ENCODE measurements around the gene ETFBKMT. TPM values are rescaled to one million over a fixed set of nuclear protein-coding genes. Genes with fewer than 3 reads are reported as not detected.

The ETFBKMT gene, protein sequence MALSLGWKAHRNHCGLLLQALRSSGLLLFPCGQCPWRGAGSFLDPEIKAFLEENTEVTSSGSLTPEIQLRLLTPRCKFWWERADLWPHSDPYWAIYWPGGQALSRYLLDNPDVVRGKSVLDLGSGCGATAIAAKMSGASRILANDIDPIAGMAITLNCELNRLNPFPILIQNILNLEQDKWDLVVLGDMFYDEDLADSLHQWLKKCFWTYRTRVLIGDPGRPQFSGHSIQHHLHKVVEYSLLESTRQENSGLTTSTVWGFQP
- polyA plus RNA-seq (ENCODE audit: insufficient read length in 4 of 4): 1 to 10 TPM; 4.1 to 6.2 (median 4.8) TPM

DNA sequence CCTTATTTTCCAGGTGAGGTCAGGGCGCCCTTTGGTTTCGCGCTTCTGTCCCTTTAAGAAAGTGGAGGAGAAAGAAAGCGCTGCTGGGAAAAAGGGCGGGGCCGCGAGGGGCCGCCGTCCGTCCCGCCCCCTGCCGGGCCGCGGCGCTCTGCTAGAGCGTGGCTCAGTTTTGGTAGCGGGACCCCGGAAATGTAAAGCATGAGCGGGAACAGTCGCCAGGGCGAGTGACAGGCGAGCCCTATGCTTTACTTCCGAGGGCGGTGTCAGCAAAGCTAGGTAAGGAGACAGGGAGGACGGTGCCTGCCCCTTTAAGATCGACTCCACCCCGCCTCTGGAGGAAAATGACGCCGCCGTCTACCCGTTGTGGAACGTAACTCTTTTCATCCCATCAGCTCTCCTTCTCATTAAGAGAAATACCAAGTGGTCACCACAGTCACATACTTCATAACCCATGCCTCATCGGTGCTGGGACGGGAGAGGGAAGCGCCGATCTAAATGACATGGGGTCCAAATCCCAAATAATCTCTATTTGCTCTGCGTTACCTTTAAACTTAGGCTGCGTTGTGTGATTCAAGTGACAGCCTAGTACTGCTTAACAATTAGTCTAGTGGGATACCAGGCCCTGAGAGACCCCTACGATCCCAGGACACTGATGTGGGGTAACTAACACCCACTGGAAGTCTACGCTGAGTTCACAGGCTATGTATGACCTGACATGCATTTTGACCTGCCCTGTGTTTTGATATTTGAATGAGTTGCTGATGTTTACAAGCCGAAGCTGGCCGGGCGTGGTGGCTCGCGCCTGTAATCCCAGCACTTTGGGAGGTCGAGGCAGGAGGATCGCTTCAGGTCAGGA, at the start of gene ETFBKMT:
Gene ETFBKMT, plus strand, starts transcription at position 602 of the 856 bp plus-strand sequence. CDS start 2,266 bp downstream, outside the sequence.
- DNase-seq (ENCODE audit: low read depth in 4 of 4, low spot score in 2 of 4): peak; percentile 79 to 95 (median 84)

DNA sequence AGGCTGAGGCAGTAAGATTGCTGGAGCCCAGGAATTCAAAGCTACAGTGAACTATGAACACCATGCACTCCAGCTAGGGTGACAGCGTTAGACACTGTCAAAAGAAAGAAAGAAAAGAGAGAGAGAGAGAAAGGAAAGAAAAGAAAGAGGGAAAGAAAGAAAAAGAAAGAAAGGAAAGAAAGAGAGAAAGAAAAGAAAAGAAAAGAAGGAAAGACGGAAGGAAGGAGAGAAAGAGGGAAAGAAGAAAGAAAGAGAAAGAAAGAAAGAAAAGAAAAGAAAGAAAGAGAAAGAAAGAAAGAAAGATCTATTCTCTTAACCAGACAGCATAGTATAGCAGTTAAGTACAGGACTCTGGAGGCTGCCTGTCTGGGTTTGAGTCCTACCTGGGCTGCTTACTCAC, 46.7 kb upstream of the ETFBKMT start:
- DNase-seq (ENCODE audit: low read depth in 4 of 4, low spot score in 2 of 4): no peak

DNA sequence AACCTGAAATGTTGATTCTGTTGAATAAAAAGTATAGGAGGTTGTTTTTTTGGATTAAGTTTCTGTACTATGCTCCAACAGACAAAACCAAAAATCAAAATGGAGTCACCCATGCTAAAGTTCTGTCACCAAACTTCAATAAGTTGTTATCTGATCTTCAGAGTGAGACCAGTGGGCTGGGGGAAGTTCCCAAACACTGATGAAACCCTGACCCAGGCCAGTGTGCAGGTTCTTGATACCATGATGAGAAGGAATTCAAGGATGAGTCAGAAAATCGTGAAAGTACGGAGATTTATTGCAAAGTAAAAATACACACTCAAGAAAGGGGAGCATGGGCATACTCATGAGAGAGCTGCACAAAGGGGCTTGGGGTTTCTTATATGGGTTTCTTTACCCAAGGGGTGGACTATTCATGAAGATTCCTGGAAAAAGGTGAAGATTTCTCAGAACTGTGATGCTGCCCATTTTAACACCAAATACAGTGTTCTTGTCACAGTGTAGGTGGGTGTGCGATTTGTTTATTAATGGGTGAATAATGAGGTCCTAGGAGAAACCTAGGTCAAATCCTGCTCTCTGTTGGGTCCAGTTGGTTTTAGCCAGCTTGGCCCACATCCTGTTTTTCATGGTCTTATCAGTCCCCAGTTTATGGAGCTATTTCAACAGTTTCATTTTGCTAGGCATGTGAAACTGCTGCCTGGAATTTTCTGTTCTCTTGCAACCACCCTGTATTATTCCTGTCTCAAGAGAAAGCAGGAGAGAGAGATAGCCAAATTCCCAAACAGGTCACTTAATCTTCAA, 41.1 kb upstream of the ETFBKMT start:
- no peak for DNase-seq (ENCODE audit: low read depth in 4 of 4, low spot score in 2 of 4)

DNA sequence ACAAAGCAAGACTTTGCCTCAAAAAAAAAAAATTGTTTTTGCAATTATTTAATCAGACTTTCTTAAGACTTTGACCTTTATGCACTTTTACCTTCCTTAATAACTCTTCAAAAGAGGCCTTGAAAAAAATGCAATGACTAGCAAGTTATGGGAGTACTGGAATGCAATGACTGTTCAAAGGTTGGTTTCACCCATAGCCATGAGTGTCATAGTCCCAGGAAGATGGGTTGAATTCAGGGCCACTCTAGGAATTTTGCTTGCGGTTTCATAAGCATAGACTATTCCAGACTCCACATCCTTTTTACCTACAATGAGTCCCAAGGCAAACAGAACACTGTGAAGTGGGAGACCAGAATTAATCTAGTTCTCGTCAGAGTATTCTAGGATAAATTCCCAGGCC, 39.2 kb upstream of the ETFBKMT start:
- DNase-seq (ENCODE audit: low read depth in 4 of 4, low spot score in 2 of 4): no peak

DNA sequence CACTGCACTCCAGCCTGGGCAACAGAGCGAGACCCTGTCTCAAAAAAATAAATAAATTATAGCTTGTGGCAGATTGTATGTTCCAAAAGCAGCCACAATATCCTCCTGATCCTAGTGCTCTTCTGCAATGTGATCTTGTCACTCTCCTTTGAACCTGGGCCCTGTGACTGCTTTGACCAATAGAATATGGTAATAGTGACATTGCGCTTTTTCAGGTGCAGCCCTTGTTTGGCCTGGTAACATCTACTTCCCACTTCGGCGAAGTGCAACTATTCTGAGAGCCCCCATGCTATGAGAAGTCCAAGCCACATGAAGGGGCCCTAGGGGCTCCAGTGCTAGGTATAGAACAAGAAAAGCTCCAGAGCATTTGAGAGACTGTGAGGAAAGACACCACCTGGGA, 37.5 kb upstream of the ETFBKMT start:
- DNase-seq (ENCODE audit: low read depth in 4 of 4, low spot score in 2 of 4): no peak

DNA sequence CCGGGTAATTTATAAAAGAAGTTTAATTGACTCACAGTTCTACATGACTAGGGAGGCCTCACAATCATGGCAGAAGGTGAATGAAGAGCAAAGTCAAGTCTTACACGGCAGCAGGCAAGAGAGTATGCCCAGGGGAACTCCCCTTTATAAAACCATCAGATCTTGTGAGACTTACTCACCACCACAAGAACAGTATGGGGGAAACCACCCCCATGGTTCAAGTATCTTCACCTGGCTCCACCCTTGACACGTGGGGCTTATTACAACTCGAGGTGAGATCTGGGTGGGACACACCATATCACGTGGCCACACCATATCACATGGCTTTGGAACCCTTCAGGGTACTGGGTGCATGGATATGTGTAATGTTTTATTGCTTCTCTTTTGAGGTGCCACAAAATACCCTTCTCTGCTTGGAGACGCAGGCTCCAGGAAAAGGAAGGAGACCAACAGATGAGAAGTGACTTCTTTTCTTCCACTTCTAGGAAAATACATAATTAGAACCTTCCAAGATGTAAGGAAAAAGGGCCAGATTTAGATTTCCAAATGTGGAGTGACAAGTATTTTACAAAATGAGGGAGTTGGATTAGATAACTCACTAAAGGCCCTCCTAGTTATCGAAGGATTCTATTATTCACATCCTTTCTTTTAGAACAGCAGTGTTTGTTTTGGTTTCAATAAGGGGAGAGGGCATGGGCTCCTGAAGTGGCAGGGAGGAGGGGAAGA, 33.1 kb upstream of the ETFBKMT start:
- DNase-seq (ENCODE audit: low read depth in 4 of 4, low spot score in 2 of 4): no peak

DNA sequence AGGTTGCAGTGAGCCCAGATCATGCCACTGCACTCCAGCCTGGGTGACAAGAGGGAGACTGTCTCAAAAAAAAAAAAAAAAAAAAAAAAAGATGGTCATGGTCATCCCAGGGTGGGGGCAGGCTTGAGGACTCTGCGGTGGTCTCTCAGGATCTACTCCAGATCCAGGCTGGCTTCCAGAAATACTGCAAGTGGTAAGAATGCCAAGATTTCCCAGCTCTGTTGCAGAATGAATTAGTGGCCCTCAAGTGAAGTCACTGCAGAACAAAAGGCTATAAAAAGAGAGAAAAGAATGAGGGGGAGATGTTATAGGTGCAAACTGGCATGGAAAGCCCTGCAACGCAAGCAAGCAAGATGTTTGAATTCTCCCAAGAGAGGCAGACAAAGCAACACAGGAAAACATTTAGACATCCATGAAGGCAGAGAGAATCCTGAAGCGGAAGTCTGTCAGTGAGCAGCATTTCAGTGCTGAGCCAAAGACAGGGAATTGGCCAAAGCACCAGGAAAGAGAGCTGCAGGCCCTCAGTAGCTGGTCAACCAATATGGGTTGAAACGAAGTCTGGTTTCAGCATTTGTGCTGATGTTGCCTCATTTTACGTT, 31.9 kb upstream of the ETFBKMT start:
- DNase-seq (ENCODE audit: low read depth in 4 of 4, low spot score in 2 of 4): no peak

DNA sequence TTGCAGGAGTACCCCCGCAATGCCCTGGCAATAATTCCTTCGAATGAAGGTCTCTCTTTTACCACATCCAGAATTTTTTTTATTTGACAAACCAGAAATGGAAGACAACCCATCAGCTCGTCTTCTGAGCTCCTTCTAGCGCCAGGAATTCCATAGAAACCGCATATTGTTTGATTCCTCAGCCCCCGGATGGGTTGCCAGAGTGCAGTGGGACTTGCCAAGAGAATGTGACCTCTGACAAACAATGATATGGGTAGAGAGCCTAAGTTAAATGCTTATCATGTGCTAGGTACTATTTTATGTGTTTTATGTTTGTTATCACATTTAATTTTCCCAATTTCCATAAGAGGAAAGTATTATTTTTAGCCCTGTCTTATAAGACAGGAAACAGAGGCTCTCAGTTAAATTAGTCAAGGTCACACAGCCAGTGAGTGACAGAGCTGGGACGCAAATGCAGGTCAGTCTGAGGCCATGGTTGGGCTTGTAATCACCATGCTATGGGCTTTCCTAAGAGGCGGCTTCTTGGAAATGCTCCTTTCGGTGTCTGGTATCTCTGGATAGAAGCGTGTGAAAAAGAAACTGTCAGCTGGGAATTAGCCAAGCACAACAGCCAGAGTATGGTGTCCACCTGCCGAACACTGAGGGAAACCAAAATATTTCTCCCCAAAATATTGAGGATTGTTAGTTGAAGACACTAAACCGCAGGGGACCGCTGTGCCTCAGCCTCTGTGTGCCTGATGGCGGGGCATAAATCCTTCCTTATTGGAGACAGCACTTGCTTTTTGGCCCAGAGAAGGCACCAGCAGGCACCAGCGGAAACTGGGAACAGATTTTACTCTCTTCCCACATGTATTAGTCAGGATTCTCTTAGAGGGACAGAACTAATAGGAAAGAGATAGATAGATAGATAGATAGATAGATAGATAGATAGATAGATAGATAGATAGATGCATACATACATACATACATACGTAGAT, 29.4 kb upstream of the ETFBKMT start:
- DNase-seq (ENCODE audit: low read depth in 4 of 4, low spot score in 2 of 4): peak in 2 of 4 donors; percentile 56 to 71

DNA sequence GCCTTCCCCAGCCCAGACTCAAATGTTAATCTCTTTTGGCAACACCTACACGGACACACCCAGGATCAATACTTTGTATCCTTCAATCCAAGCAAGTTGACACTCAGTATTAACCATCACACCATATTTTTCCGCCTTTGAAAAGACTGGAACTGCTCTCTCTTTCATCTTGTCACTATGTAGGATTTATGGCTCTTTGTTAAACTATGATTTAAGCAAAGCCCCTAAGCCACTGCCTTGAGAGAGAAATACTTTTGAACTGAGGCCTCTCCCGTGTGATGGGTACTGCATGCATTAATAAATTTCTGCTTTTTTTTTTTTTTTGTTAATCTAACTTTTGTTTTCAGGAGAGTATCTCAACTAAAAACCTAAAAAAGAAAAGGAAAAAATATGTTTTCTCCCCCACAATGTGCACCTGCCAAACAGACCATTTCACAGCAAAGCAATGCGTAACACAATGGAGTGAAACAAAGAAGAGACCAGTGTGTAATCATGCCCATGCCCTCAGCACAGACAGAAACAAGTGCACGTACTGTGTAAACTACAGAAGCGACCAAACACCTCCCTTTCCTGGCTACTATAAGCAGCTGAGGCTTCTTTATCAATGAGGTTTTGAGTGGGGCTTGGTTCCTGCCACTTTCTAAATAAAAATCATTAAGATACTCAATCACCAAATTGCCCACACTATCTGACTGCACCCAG, 28.3 kb upstream of the ETFBKMT start:
- DNase-seq (ENCODE audit: low read depth in 4 of 4, low spot score in 2 of 4): no peak

DNA sequence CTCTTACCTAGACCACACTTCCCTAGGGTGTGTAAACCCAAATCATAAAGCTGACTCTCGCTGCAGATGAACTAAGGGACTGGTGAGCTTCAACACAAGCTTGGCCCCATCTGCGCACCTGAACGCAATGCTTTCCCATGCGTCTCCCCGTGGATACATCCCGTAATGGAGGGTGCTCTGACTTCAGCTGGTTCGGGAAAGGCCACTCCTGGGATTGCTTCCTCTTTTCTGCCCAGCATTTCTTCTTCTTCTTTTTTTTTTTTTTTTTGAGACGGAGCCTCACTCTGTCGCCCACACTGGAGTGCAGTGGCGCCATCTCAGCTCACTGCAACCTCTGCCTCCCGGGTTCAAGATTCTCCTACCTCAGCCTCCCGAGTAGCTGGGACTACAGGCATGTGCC, 27.7 kb upstream of the ETFBKMT start:
- DNase-seq (ENCODE audit: low read depth in 4 of 4, low spot score in 2 of 4): no peak

DNA sequence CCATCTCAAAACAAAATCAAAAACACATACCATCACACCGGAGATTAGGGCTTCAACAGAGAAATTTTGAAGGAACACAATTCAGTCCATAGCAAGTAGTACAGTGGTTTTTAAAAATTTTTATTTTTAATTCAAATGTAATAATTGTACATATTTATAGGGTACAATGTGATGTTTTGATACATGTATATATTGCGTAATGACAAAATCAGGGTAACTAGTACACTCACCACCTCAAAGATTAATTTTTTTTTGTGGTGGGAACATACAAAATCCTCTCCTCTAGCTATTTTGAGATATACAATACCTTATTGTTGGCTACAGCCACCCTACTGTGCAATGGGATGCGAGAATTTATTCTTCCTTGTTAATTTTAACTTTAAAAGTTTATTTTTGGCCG, 26.0 kb upstream of the ETFBKMT start:
- no peak for DNase-seq (ENCODE audit: low read depth in 4 of 4, low spot score in 2 of 4)

DNA sequence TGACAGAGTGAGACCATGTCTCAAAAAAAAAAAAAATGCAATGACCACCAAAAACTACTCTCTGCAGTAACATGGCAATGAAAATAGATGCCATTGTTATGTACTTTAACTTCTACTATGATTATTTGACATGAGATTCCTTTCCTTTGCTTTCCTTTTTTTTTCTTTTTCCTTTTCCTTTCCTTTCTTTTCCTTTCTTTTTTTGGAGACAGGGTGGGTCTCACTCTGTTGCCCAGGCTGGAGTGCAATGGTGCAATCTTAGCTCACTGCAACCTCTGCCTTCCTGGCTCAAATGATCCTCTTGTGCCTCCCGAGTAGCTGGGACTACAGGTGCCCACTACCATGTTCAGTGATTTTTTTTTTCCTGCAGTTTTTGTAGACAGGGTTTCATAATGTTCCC, 24.9 kb upstream of the ETFBKMT start:
- DNase-seq (ENCODE audit: low read depth in 4 of 4, low spot score in 2 of 4): no peak

DNA sequence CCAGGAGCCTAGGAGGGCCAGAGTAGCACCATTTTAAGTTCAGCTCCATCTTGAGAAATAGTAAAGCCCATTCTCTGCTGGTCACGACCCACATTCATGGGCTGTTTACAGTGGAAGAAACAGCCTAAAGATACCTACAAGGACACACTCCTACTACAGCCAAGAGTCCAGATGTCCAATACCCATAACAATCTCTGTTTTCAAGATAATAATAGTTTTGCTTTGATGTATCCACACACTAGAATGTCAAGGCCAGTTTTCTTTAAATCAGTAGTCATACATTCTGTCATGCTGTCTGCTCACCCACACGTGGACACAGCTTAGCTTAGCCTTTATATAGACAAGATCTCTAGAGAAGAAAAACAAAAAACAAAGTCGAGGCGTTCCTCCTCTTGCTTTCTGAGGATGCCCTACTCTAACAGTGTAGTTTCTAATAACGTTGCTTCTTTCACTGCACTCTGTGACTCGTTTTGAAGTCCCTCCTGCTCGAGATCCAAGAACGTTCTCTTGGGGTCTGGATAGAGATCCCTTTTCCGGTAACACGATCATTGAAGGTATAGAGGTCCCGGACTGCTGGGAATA, 17.9 kb upstream of the ETFBKMT start:
- DNase-seq (ENCODE audit: low read depth in 4 of 4, low spot score in 2 of 4): no peak

DNA sequence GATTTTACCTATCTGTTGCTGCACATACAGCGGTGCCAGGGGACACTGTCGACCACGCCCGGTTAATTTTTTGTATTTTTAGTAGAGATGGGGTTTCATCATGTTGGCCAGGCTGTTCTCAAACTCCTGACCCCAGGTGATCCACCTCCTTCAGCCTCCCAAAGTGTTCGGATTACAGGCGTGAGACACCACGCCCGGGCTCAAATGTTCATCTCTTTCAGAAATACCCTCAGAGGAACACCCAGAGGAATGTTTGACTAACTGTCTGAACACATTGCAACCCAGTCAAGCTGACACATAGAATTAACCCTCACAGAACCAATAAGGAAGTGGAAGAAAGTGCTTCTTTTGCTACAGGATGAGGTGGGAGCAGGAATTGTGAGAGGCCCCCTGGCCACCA, 15.0 kb upstream of the ETFBKMT start:
- no peak for DNase-seq (ENCODE audit: low read depth in 4 of 4, low spot score in 2 of 4)

DNA sequence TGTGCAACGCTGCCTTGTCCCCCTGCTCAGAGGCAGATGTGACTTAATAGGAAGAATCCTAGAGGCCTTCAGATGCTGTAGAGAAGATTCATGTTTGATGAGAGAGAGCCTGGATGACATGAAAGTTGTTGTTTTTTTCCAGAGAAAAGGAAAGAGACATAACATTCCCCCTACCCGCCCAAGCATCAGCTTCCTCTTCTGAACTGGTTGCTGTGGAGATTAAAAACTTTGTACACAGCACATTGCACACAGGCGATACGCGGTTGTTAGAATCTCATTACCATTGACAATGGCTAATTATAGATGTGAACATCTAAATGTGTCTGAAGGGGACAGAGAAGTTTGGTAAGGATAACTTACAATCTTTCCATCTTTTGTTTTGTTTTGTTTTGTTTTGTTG, 13.6 kb upstream of the ETFBKMT start:
- DNase-seq (ENCODE audit: low read depth in 4 of 4, low spot score in 2 of 4): no peak

DNA sequence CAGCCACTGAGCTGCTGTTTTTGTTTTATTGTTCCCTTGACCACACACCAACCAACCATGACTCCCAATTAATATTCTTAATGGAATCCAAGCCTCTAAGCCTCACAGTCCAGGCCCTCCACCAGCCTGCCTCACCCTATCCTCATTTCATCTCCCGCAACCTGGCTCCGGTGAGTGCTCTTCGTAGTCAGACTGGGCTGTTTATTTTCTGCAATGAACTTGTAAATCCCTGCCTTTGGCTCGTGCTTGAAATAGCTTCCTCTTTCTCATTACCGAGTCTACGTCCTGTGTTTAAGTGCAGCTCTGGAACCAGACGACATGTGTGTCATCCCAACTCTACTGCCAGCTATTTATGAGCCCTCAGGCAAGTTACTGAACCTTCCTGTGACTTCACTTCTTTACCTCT, 12.4 kb upstream of the ETFBKMT start:
- no peak for DNase-seq (ENCODE audit: low read depth in 4 of 4, low spot score in 2 of 4)

DNA sequence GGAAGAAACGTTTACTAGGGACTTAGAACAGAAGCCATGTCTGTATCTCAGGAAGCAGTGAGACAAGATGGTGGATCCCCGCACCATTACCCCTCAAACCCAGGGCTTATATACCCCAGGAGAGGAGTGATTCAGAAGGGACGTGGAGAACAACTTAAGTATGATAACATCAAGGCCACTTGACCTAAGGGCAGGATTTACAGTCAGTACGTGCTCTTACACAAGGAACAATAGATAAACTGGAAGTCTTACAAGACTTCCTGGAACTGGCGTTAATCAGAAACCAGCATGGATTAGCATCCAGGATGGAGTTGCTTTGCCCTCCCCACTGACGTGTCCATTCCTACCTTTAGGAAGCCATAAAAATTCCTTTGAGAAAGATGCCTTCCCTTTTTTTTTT, 8.6 kb upstream of the ETFBKMT start:
- no peak for DNase-seq (ENCODE audit: low read depth in 4 of 4, low spot score in 2 of 4)
